ENCODE results near the gene PRKAR1A.

GRCh38 chr17:68539548-68540467, 27.6 kb downstream of the PRKAR1A start:
- TF ChIP-seq CTCF (IDR thresholded peaks at IDR 0.05; ENCODE audit: low read depth, low read length, poor library complexity, severe bottlenecking), result peak; percentile 61
- TF ChIP-seq EZH2phosphoT487 (IDR thresholded peaks at IDR 0.05; ENCODE audit: borderline replicate concordance, low read length), result no peak

All from DOHH2 (cell line).